Activated CD8-positive, alpha-beta memory T cell treated with anti-CD3 and anti-CD28 coated beads, Interleukin-2, amount 50 U/mL, for 4 hours (primary cell): Measurements from ENCODE around the gene TMA7.
"Not testable (repeated sequence)": the region's sequence is repeated elsewhere in the genome, so short reads cannot be mapped to it uniquely, and the experiment has no call there.

Experiments
- DNase-seq: peaks from one replicate; pipeline ENCODE4 v3.0.0-alpha.2; 2020

The TMA7 gene

GRCh38 chr3:48437812-48438211, 2.2 kb upstream of the TMA7 start:
- no peak for DNase-seq

- no peak for DNase-seq
Measured at GRCh38 chr3:48440590-48440958, 517 bp downstream of the TMA7 start.

GRCh38 chr3:48441940-48442339, 1.9 kb downstream of the TMA7 start:
- no peak for DNase-seq

- DNase-seq, result no peak
Measured at GRCh38 chr3:48445277-48445882, 5.3 kb downstream of the TMA7 start.

- no peak for DNase-seq
Measured at GRCh38 chr3:48446043-48446424, 6.0 kb downstream of the TMA7 start.

GRCh38 chr3:48446425-48447193, 6.6 kb downstream of the TMA7 start, which contains the start of gene ATRIP:
TSS of gene ATRIP (plus strand) at chr3:48446737. CDS start at chr3:48446846, 109 bp downstream.
- DNase-seq, result peak; percentile 87

- DNase-seq, result no peak
Measured at GRCh38 chr3:48451270-48451669, 11.2 kb downstream of the TMA7 start.

GRCh38 chr3:48456456-48456855, 16.4 kb downstream of the TMA7 start:
- DNase-seq, result no peak

GRCh38 chr3:48459331-48459730, 19.3 kb downstream of the TMA7 start:
- DNase-seq, result no peak

- DNase-seq, result no peak
Measured at GRCh38 chr3:48459773-48460516, 19.9 kb downstream of the TMA7 start.

GRCh38 chr3:48460517-48460902, 20.5 kb downstream of the TMA7 start:
- no peak for DNase-seq

GRCh38 chr3:48461767-48462166, 21.7 kb downstream of the TMA7 start:
- DNase-seq, result not testable (repeated sequence)

GRCh38 chr3:48463703-48464102, 23.6 kb downstream of the TMA7 start:
- no peak for DNase-seq

GRCh38 chr3:48464713-48465221, 24.7 kb downstream of the TMA7 start:
- no peak for DNase-seq

- no peak for DNase-seq
Measured at GRCh38 chr3:48465237-48465530, 25.1 kb downstream of the TMA7 start.

GRCh38 chr3:48465531-48466378, 25.7 kb downstream of the TMA7 start:
- peak; percentile 78 for DNase-seq

GRCh38 chr3:48466386-48467109, 26.5 kb downstream of the TMA7 start:
- DNase-seq, result no peak

GRCh38 chr3:48467110-48467454, 27.0 kb downstream of the TMA7 start:
- DNase-seq, result no peak

GRCh38 chr3:48467473-48468267, 27.6 kb downstream of the TMA7 start:
- no peak for DNase-seq

GRCh38 chr3:48468329-48468731, 28.3 kb downstream of the TMA7 start:
- DNase-seq, result no peak
